ENCODE data around the gene SLCO3A1. TPM values are rescaled to one million over a fixed set of nuclear protein-coding genes. Genes with fewer than 3 reads are reported as not detected.
"Not testable (repeated sequence)": the region's sequence is repeated elsewhere in the genome, so short reads cannot be mapped to it uniquely, and the experiment has no call there.

The SLCO3A1 gene
- total and polyA plus RNA-seq, 4 donors, result 1.6 to 3.6 (median 2.4) TPM

GRCh38 chr15:91956026-91956723 lies 102.7 kb downstream of the SLCO3A1 start:
- H3K4me3 ChIP-seq (ENCODE audit: low read depth in 1 of 3, low read length in 3 of 3), result no peak overlapping the region
- H3K27me3 ChIP-seq (ENCODE audit: control insufficient read depth in 4 of 4, insufficient read depth in 4 of 4, low read length in 3 of 4), result no peaks in the 10 kb centered on the region
- no peaks in the 10 kb centered on the region for H3K36me3 ChIP-seq (ENCODE audit: control insufficient read depth in 4 of 4, insufficient read depth in 3 of 4, low read depth in 1 of 4, low read length in 3 of 4)
- H3K9me3 ChIP-seq (ENCODE audit: control insufficient read depth in 4 of 4, low read length in 3 of 4), result no peaks in the 10 kb centered on the region
- no peaks in the 10 kb centered on the region for H3K4me1 ChIP-seq (ENCODE audit: control insufficient read depth in 4 of 4, insufficient read depth in 4 of 4, low read length in 3 of 4)
- WGBS, result 79% methylated on average over 8 of the region's 8 CpGs
- H3K27ac ChIP-seq (ENCODE audit: low read depth in 1 of 2, low read length in 2 of 2), result peak overlapping the region; percentile 2 to 8
- DNase-seq (ENCODE audit: low spot score), result no peak
- TF ChIP-seq REST (IDR thresholded peaks at IDR 0.05) (no peak), NR2F2 (IDR thresholded peaks at IDR 0.05) (peak; percentile 81)
- no peak overlapping the region for H3K9ac ChIP-seq (ENCODE audit: low read depth in 1 of 2, low read length in 2 of 2)

DNA sequence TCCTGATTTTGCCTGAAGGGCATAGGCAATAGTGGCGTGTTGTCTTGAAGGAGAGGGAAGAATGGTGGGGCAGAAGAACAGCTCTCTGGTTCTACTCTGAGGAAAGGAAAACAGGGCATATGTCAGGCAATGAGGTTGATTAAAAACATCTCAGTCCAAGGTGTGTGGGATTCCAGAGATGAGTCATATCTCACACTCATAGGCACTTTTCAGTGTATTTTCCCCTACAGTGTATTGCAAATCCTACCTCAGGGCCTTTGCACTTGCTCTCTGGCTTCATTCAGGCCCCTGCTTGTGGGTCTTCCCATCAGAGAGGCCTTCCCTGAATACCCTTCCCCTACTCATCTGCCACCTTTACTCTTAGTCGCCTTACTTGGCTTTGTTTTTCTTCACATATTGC lies 107.8 kb downstream of the SLCO3A1 start:
- Histone ChIP-seq H3K9me3 (ENCODE audit: control insufficient read depth in 4 of 4, low read length in 3 of 4) (no peaks in the 10 kb centered on the region), H3K4me3 (ENCODE audit: low read depth in 1 of 3, low read length in 3 of 3) (no peak overlapping the region), H3K36me3 (ENCODE audit: control insufficient read depth in 4 of 4, insufficient read depth in 3 of 4, low read depth in 1 of 4, low read length in 3 of 4) (no peaks in the 10 kb centered on the region), H3K9ac (ENCODE audit: low read depth in 1 of 2, low read length in 2 of 2) (no peak overlapping the region), H3K27ac (ENCODE audit: low read depth in 1 of 2, low read length in 2 of 2) (no peak overlapping the region), H3K27me3 (ENCODE audit: control insufficient read depth in 4 of 4, insufficient read depth in 4 of 4, low read length in 3 of 4) (no peaks in the 10 kb centered on the region), H3K4me1 (ENCODE audit: control insufficient read depth in 4 of 4, insufficient read depth in 4 of 4, low read length in 3 of 4) (no peaks in the 10 kb centered on the region)
- DNase-seq (ENCODE audit: low spot score), result no peak
- WGBS, result 94% methylated on average over 2 of the region's 2 CpGs
- TF ChIP-seq JUND (IDR thresholded peaks at IDR 0.05), result no peak
- TF ChIP-seq CTCF (IDR thresholded peaks at IDR 0.05; ENCODE audit: low read depth, low read length, missing input control), result no peak
- TF ChIP-seq GABPA (IDR thresholded peaks at IDR 0.05 in 1 of 2, conservative IDR thresholded peaks at IDR 0.05 in 1 of 2), result no peak
- TF ChIP-seq FOXA2 (IDR thresholded peaks at IDR 0.05), result no peak
- TF ChIP-seq, protein P1, sequence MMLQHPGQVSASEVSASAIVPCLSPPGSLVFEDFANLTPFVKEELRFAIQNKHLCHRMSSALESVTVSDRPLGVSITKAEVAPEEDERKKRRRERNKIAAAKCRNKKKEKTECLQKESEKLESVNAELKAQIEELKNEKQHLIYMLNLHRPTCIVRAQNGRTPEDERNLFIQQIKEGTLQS (IDR thresholded peaks at IDR 0.05), result no peak
- no peak for TF ChIP-seq HNF4G (IDR thresholded peaks at IDR 0.05)
- TF ChIP-seq YY1 (IDR thresholded peaks at IDR 0.05), result no peak

- H3K9me3 ChIP-seq (ENCODE audit: control insufficient read depth in 4 of 4, low read length in 3 of 4); DNase-seq (ENCODE audit: low spot score); H3K4me1 ChIP-seq (ENCODE audit: control insufficient read depth in 4 of 4, insufficient read depth in 4 of 4, low read length in 3 of 4); H3K27me3 ChIP-seq (ENCODE audit: control insufficient read depth in 4 of 4, insufficient read depth in 4 of 4, low read length in 3 of 4); H3K36me3 ChIP-seq (ENCODE audit: control insufficient read depth in 4 of 4, insufficient read depth in 3 of 4, low read depth in 1 of 4, low read length in 3 of 4); H3K4me3 ChIP-seq (ENCODE audit: low read depth in 1 of 3, low read length in 3 of 3); H3K27ac ChIP-seq (ENCODE audit: low read depth in 1 of 2, low read length in 2 of 2); H3K9ac ChIP-seq (ENCODE audit: low read depth in 1 of 2, low read length in 2 of 2): not testable (repeated sequence)
- 96% methylated on average over 7 of the region's 7 CpGs for WGBS
Measured at GRCh38 chr15:91963747-91964146, 110.2 kb downstream of the SLCO3A1 start.
